B cell (primary cell): ENCODE data around the gene CFAP44. TPM values are rescaled to one million over a fixed set of nuclear protein-coding genes. Genes with fewer than 3 reads are reported as not detected.

ENCODE experiments used
- ATAC-seq: fragments of 200-7000 bp; cut with Tn5 transposase; one replicate; pipeline ENCODE4 v1.10.0; 2021; ENCODE audit warnings: low read depth, mild to moderate bottlenecking, moderate number of reproducible peaks, moderate library complexity
- CTCF ChIA-PET: fragments of 350-600 bp; sonication (Branson Sonifier 250); formaldehyde crosslinking; loops from one replicate; lab custom pipeline; 2021; ENCODE audit warnings: antibody characterized with exemption, inconsistent platforms; lab: Charles Lee
- POLR2A ChIA-PET: fragments of 350-600 bp; sonication (Branson Sonifier 250); formaldehyde crosslinking; loops from one replicate; lab custom pipeline; 2021; ENCODE audit warnings: antibody characterized with exemption; lab: Charles Lee
- DNase-seq: peaks from one replicate; pipeline ENCODE4 v3.0.0; 2013
- H2AFZ ChIP-seq: 2 replicates; pipeline ENCODE4 v1.6.1; 2012; ENCODE audit warnings: mild to moderate bottlenecking, low read depth, low read length; ENCODE audit not compliant: insufficient read depth, poor library complexity, severe bottlenecking
- H3K27ac ChIP-seq, 2 donors: 1 replicate in 1 of 2; 2 replicates in 1 of 2; pipeline ENCODE4 v1.5.1; 2012 to 2013; ENCODE audit warnings: low read length in 2 of 2, mild to moderate bottlenecking in 2 of 2, moderate library complexity in 1 of 2
- H3K27me3 ChIP-seq, 4 experiments: fragments of 200-600 bp in 1 of 4; sonication (generic) in 1 of 4; replicated peaks in 1 of 4; 1 replicate in 2 of 4; 2 replicates in 2 of 4; pipeline versions ENCODE4 v1.6.1 to v1.7.0; 2013 to 2016; ENCODE audit warnings: low read length in 3 of 4, mild to moderate bottlenecking in 2 of 4, mixed read lengths in 1 of 4, moderate library complexity in 1 of 4; ENCODE audit not compliant: insufficient read depth in 4 of 4, control insufficient read depth in 3 of 4; ENCODE audit errors: control extremely low read depth in 1 of 4
- H3K36me3 ChIP-seq, 2 experiments: replicated peaks in 1 of 2; 1 replicate in 1 of 2; 2 replicates in 1 of 2; pipeline versions ENCODE4 v1.6.1 to v1.7.1; 2013; ENCODE audit warnings: low read length in 1 of 2; ENCODE audit not compliant: insufficient read depth in 2 of 2, control insufficient read depth in 1 of 2; ENCODE audit errors: control extremely low read depth in 1 of 2, extremely low read depth in 1 of 2
- H3K4me1 ChIP-seq, 2 donors: fragments of 200-600 bp in 1 of 2; sonication (generic) in 1 of 2; 1 replicate in 1 of 2; 2 replicates in 1 of 2; pipeline versions ENCODE4 v1.5.1 to v1.6.1; 2013 to 2017; ENCODE audit warnings: low read length in 2 of 2; ENCODE audit not compliant: control insufficient read depth in 2 of 2, insufficient read depth in 2 of 2
- H3K4me2 ChIP-seq: replicated peaks from 2 replicates; pipeline ENCODE3; 2012; ENCODE audit warnings: mild to moderate bottlenecking, low read depth, low read length; ENCODE audit not compliant: poor library complexity, severe bottlenecking
- H3K4me3 ChIP-seq, 5 experiments: fragments of 200-600 bp in 1 of 5; sonication (generic) in 1 of 5; 1 replicate in 3 of 5; 2 replicates in 2 of 5; pipeline versions ENCODE4 v1.5.1 to v1.7.0; 2011 to 2016; ENCODE audit warnings: low read length in 4 of 5, mild to moderate bottlenecking in 4 of 5, low read depth in 2 of 5, control low read depth in 1 of 5, moderate library complexity in 1 of 5; ENCODE audit not compliant: insufficient read depth in 1 of 5; ENCODE audit errors: control extremely low read depth in 1 of 5, extremely low read depth in 1 of 5
- H3K79me2 ChIP-seq: fragments of 200-600 bp; sonication (generic); one replicate; pipeline ENCODE4 v1.6.0; 2016; ENCODE audit warnings: low read length; ENCODE audit not compliant: control insufficient read depth, insufficient read depth
- H3K9ac ChIP-seq: fragments of 200-600 bp; sonication (generic); 2 replicates; pipeline ENCODE4 v1.6.1; 2017; ENCODE audit warnings: mild to moderate bottlenecking, low read length, moderate library complexity
- H3K9me3 ChIP-seq, 3 donors: one replicate each; pipeline versions ENCODE4 v1.6.1 to v1.7.1; 2013; ENCODE audit warnings: low read length in 2 of 3; ENCODE audit not compliant: control insufficient read depth in 2 of 3, insufficient read depth in 1 of 3; ENCODE audit errors: control extremely low read depth in 1 of 3
- H4K20me1 ChIP-seq: 2 replicates; pipeline ENCODE4 v1.6.0; 2012; ENCODE audit warnings: mild to moderate bottlenecking, low read length; ENCODE audit not compliant: insufficient read depth, control insufficient read depth, poor library complexity, severe bottlenecking
- H3K27ac Mint-ChIP-seq: one replicate; pipeline ENCODE4 v1.8.0; 2021; ENCODE audit warnings: mixed read lengths
- H3K27me3 Mint-ChIP-seq: one replicate; pipeline ENCODE4 v1.8.0; 2021; ENCODE audit warnings: mixed read lengths
- H3K4me1 Mint-ChIP-seq: one replicate; pipeline ENCODE4 v1.8.0; 2021; ENCODE audit warnings: mixed read lengths
- H3K4me3 Mint-ChIP-seq: one replicate; pipeline ENCODE4 v1.8.0; 2021; ENCODE audit warnings: mixed read lengths
- H3K9me3 Mint-ChIP-seq: one replicate; pipeline ENCODE4 v1.8.0; 2022; ENCODE audit warnings: mixed read lengths; ENCODE audit not compliant: insufficient read depth
- EZH2 ChIP-seq: IDR thresholded peaks from 2 replicates; pipeline ENCODE4 v1.6.1; 2012; ENCODE audit warnings: borderline replicate concordance, low read depth, mild to moderate bottlenecking, moderate library complexity, low read length; ENCODE audit not compliant: insufficient read depth, poor library complexity, severe bottlenecking
- WGBS: methylation state at CpG from one replicate; pipeline ENCODE4 v1.1.5; 2013; ENCODE audit warnings: missing lambda C conversion rate; ENCODE audit not compliant: insufficient coverage; 5-methylcytosine and 5-hydroxymethylcytosine counted together
- intact Hi-C: fragments of 100-400 bp; cut with micrococcal nuclease; formaldehyde crosslinking; loops from one replicate; pipeline ENCODE4 v1.10.0; 2022
- polyA plus RNA-seq: library from polyadenylated mRNA; depleted of rRNA; stranded (reverse); fragments of >200 nt; gene quantifications from 2 replicates; pipeline ENCODE4 v1.2.3, GENCODE V29; 2012
- total RNA-seq, 2 donors: library from RNA; stranded (reverse); fragments of 120-200 nt in 1 of 2; gene quantifications; 1 replicate in 1 of 2; 2 replicates in 1 of 2; pipeline versions ENCODE4 v1.2.3 to v1.2.4, GENCODE V29; 2013 to 2022
- TF ChIP-seq, protein P1 (sequence below): fragments of 200-600 bp; IDR thresholded peaks from one replicate; pipeline ENCODE4 v1.8.0; 2022; ENCODE audit warnings: antibody characterized with exemption, mild to moderate bottlenecking

Gene CFAP44
- total and polyA plus RNA-seq, 2 donors (not counting 1 experiment from before 2014, with no cell fraction given): 6.6 to 33.8 TPM

DNA sequence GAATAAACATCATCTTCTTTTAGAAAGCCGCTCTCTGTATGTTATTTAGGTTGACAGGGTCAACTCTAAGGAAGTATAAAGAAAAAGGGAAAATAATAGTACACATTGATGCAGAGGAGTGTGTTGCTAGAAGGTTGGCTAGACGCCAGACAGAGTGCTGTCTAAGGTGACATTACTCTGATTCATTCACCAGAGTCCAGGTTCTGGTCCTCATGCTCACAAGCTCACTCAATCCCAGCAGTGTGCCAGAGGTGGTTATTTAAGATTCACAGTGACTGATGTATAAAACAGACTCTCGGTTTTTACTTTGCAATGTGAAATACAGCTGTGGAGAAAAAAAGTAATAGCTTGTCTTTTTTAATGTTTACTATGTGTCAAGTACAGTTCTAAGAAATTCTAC is 1.7 kb downstream of the CFAP44 start:
- DNase-seq: no peak
- Histone ChIP-seq H3K27me3 (no peaks in the 10 kb centered on the region), H3K9ac (no peak overlapping the region), H3K9me3 (peaks cover 0 to 3% (median 0%) of the 10 kb centered on the region in 3 donors), H3K4me2 (no peak overlapping the region), H3K27ac (no peak overlapping the region), H3K4me1 (peaks cover 0 to 5% of the 10 kb centered on the region in 2 donors), H2AFZ (no peak overlapping the region), H3K4me3 (no peak overlapping the region), H3K79me2 (no peaks in the 10 kb centered on the region), H3K36me3 (peaks cover 0 to 8% of the 10 kb centered on the region in 2 experiments), H4K20me1 (no peaks in the 10 kb centered on the region)
- Mint-ChIP-seq H3K27me3 (no peaks in the 10 kb centered on the region), H3K27ac (no peak overlapping the region), H3K4me1 (peaks cover 2% of the 10 kb centered on the region), H3K4me3 (no peak overlapping the region), H3K9me3 (no peaks in the 10 kb centered on the region)
- TF ChIP-seq, protein P1, sequence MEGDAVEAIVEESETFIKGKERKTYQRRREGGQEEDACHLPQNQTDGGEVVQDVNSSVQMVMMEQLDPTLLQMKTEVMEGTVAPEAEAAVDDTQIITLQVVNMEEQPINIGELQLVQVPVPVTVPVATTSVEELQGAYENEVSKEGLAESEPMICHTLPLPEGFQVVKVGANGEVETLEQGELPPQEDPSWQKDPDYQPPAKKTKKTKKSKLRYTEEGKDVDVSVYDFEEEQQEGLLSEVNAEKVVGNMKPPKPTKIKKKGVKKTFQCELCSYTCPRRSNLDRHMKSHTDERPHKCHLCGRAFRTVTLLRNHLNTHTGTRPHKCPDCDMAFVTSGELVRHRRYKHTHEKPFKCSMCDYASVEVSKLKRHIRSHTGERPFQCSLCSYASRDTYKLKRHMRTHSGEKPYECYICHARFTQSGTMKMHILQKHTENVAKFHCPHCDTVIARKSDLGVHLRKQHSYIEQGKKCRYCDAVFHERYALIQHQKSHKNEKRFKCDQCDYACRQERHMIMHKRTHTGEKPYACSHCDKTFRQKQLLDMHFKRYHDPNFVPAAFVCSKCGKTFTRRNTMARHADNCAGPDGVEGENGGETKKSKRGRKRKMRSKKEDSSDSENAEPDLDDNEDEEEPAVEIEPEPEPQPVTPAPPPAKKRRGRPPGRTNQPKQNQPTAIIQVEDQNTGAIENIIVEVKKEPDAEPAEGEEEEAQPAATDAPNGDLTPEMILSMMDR: no peak
- no peak for TF ChIP-seq EZH2
- intact Hi-C loops: no loop called here
- no CpG with 5 or more reads among the region's 3 CpGs for WGBS
- no peak for ATAC-seq
- ChIA-PET CTCF (no interaction called here), POLR2A (no interaction called here)

DNA sequence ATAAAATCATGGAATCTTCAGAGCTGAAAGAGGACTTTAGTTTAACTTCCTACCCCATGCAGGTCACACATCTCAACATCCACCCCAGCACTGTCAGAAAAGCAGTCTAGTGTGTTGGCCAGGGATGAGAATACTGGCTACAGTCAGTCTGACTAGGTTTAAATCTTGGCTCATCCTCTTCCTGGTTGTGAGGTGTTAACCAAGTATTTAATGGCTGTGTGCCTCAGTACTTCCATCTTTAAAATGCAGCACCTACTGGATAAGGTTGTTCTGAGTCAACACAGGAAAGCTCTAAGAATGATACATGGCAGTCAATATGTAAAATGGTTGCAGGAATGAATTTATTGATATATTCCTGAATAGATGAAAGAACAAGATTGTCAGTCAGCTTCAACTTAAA is 3.1 kb downstream of the CFAP44 start:
- Mint-ChIP-seq H3K4me3 (no peak overlapping the region), H3K27me3 (no peaks in the 10 kb centered on the region), H3K9me3 (no peaks in the 10 kb centered on the region), H3K27ac (no peak overlapping the region), H3K4me1 (peaks cover 2% of the 10 kb centered on the region)
- peaks cover 0 to under 1% of the 10 kb centered on the region in 2 experiments for H3K36me3 ChIP-seq
- no peaks in the 10 kb centered on the region for H4K20me1 ChIP-seq
- no peak for DNase-seq
- no peaks in the 10 kb centered on the region for H3K27me3 ChIP-seq
- no peak overlapping the region for H3K4me2 ChIP-seq
- no peak for ATAC-seq
- POLR2A ChIA-PET: no interaction called here
- CTCF ChIA-PET: no interaction called here
- H2AFZ ChIP-seq: no peak overlapping the region
- H3K4me3 ChIP-seq: no peak overlapping the region
- no peak for TF ChIP-seq EZH2
- TF ChIP-seq, protein P1: no peak
- H3K4me1 ChIP-seq: peaks cover 0 to 5% of the 10 kb centered on the region in 2 donors
- intact Hi-C loops: no loop called here
- no peak overlapping the region for H3K9ac ChIP-seq
- H3K9me3 ChIP-seq: peaks cover 0 to 3% (median 0%) of the 10 kb centered on the region in 3 donors
- no peak overlapping the region for H3K27ac ChIP-seq
- no peaks in the 10 kb centered on the region for H3K79me2 ChIP-seq
